Measurements from ENCODE around the gene KRTAP4-16. TPM values are rescaled to one million over a fixed set of nuclear protein-coding genes. Genes with fewer than 3 reads are reported as not detected.
"Not testable (repeated sequence)": the region's sequence is repeated elsewhere in the genome, so short reads cannot be mapped to it uniquely, and the experiment has no call there.

The KRTAP4-16 gene
- total RNA-seq, 1 donor from 2014 or later = not detected

DNA sequence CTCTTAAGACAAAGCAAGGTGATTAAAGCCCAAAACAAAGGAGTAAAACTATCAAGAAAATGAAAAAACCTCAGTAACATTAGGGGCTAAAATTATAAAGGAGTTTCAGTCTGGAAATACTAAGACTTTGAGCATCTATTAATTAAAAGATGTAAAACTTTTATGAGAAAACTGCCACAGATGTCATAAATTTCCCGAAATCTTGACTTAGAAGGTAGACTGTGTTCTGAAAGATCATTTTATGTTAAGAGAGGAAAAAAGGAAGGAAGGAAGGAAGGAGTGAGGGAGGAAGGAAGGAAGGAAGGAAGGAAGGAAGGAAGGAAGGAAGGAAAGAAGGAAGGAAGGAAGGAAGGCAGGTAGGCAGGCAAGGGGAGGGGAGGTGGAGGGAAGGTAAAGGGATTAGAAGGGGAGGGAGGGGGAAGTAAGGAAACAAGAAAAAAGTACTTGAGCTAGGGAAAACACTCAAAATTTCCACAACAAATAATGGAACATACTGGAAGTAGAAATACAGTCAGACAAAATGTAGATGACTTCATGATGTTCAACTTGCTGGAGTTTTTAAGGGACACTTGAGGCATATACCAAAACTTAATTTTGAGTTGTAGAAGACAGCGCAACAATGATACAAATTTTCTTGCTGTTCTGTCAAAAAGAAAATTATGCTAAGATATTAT, 45.7 kb upstream of the KRTAP4-16 start:
- no peak for ATAC-seq (ENCODE audit: low read depth)
- DNase-seq = no peak
- Mint-ChIP-seq H3K4me3 (no peak overlapping the region), H3K4me1 (no peaks in the 10 kb centered on the region), H3K36me3 (ENCODE audit: low read depth) (peaks cover 4% of the 10 kb centered on the region), H3K27ac (no peak overlapping the region), H3K9me3 (peaks cover 13% of the 10 kb centered on the region), H3K27me3 (peaks cover 1% of the 10 kb centered on the region)
- POLR2A ChIA-PET = no interaction called here
- intact Hi-C loops (cut with micrococcal nuclease) = no loop called here
- CTCF ChIA-PET = no interaction called here
- no peak for TF ChIP-seq CTCF (IDR thresholded peaks at IDR 0.05)

GRCh38 chr17:41145261-41145660, 43.3 kb upstream of the KRTAP4-16 start:
- intact Hi-C loops (cut with micrococcal nuclease) = no loop called here

DNA sequence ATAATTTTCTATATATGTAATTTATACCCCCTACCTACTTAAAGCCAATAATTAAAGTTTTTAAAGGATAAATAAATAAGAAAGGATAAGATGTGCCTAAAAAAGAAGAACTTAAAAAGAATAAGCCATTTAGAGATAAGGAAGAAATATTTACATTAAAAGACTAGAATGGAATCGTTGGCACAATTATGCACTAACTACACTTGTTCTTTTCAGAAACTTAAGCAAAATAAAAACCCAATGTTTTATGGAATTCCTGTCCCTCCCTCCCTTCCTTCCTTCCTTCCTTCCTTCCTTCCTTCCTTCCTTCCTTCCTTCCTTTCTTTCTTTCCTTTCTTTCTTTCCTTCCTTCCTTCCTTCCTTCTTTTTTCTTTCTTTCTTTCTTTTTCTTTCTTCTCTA, 42.8 kb upstream of the KRTAP4-16 start:
- intact Hi-C loops (cut with micrococcal nuclease) = no loop called here
- Mint-ChIP-seq H3K36me3 (ENCODE audit: low read depth) (peaks cover 4% of the 10 kb centered on the region), H3K4me3 (no peak overlapping the region), H3K9me3 (peaks cover 24% of the 10 kb centered on the region), H3K4me1 (no peaks in the 10 kb centered on the region), H3K27ac (no peak overlapping the region), H3K27me3 (peaks cover 3% of the 10 kb centered on the region)
- no peak for TF ChIP-seq CTCF (IDR thresholded peaks at IDR 0.05)
- CTCF ChIA-PET = no interaction called here
- no peak for ATAC-seq (ENCODE audit: low read depth)
- no peak for DNase-seq
- POLR2A ChIA-PET = no interaction called here

More at GRCh38 chr17:41145261-41145660, 43.3 kb upstream of the KRTAP4-16 start:
- Mint-ChIP-seq H3K36me3 (ENCODE audit: low read depth) (peaks cover 4% of the 10 kb centered on the region), H3K4me1 (no peaks in the 10 kb centered on the region), H3K4me3 (no peak overlapping the region), H3K27me3 (peaks cover 3% of the 10 kb centered on the region), H3K27ac (no peak overlapping the region), H3K9me3 (peaks cover 24% of the 10 kb centered on the region)
- ChIA-PET POLR2A (no interaction called here), CTCF (no interaction called here)
- TF ChIP-seq CTCF (IDR thresholded peaks at IDR 0.05) = no peak
- ATAC-seq (ENCODE audit: low read depth) (no peak), DNase-seq (no peak)

GRCh38 chr17:41141361-41141760, 39.4 kb upstream of the KRTAP4-16 start:
- peaks cover 36% of the 10 kb centered on the region for H3K9me3 Mint-ChIP-seq
- POLR2A ChIA-PET = no interaction called here
- H3K27me3 Mint-ChIP-seq = peaks cover 12% of the 10 kb centered on the region
- TF ChIP-seq CTCF (IDR thresholded peaks at IDR 0.05) = no peak
- peaks cover 7% of the 10 kb centered on the region for H3K36me3 Mint-ChIP-seq (ENCODE audit: low read depth)
- ATAC-seq (ENCODE audit: low read depth) = no peak
- H3K4me1 Mint-ChIP-seq = no peaks in the 10 kb centered on the region
- no peak overlapping the region for H3K27ac Mint-ChIP-seq
- no peak for DNase-seq
- intact Hi-C loops (cut with micrococcal nuclease) = no loop called here
- CTCF ChIA-PET = no interaction called here
- no peak overlapping the region for H3K4me3 Mint-ChIP-seq

DNA sequence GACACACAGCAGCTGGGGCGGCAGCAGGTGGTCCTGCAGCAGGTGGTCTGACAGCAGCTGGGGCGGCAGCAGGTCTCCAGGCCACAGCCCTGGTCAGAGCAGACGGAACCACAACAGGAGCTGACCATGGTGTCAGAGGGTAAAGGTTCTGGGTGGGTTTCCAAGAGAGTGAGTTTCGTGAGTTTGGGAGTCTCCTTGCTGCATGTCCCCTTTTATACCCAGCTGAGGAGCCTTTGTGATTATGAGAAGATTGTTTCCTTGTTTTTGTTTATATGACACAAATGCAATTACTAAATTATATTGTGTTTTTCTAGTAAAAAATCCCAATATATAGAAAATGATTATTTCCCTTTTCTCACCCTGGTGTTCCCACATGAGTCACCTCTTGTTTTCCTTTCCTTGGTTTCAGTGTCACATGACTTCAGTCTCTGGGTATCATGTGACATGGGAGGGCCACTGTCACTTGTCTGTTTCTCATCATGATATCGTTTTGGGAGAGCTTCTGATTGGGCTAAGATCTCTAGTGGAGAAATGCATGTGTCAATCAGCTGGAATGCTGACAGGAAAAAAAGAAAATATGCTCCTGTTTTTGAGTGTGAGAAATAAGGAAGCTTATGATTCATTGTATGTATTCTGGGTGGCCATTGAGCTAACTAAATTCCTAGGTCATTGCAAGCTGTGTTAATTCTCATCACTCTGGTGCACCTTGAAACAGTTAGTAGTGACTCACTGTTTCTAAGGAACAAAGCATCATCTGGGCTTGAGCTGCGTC, 38.5 kb upstream of the KRTAP4-16 start, which contains the start of gene KRTAP4-6:
KRTAP4-6 (minus strand) TSS at position 185 of the 772 bp plus-strand sequence; CDS start at position 128, 57 bp downstream.
- Mint-ChIP-seq H3K4me1 (no peaks in the 10 kb centered on the region), H3K36me3 (ENCODE audit: low read depth) (peaks cover 7% of the 10 kb centered on the region), H3K27ac (no peak within 1 kb of the TSS), H3K9me3 (peaks cover 36% of the 10 kb centered on the region), H3K27me3 (peaks cover 12% of the 10 kb centered on the region), H3K4me3 (no peak within 1 kb of the TSS)
- CTCF ChIA-PET = no interaction called here
- POLR2A ChIA-PET = no interaction called here
- ATAC-seq (ENCODE audit: low read depth) = no peak
- DNase-seq = no peak
- TF ChIP-seq CTCF (IDR thresholded peaks at IDR 0.05) = no peak
- intact Hi-C loops (cut with micrococcal nuclease) = no loop called here

DNA sequence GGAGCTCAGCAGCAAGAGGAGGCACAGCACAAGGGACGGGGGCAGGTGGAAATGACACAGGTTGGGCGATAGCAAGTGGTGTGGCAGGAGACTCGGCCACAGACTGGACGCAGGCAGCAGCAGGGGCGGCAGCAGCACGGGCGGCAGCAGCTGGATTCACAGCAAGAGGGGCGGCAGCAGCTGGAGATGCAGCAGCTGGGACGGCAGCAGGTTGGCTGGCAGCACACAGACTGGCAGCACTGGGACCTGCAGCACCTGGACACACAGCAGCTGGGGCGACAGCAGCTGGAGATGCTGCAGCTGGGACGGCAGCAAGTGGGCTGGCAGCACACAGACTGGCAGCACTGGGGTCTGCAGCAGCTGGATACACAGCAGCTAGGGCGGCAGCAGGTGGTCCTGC, 37.9 kb upstream of the KRTAP4-16 start:
- H3K4me3 Mint-ChIP-seq; ATAC-seq (ENCODE audit: low read depth); CTCF ChIA-PET; H3K4me1 Mint-ChIP-seq; H3K27ac Mint-ChIP-seq; intact Hi-C loops (cut with micrococcal nuclease); DNase-seq; H3K36me3 Mint-ChIP-seq (ENCODE audit: low read depth); POLR2A ChIA-PET: not testable (repeated sequence)
- Mint-ChIP-seq H3K9me3 (peaks cover 36% of the 10 kb centered on the region), H3K27me3 (peaks cover 12% of the 10 kb centered on the region)
